Adipocyte (in vitro differentiated cells): Measurements from ENCODE around the gene GON7.
"Not testable (repeated sequence)": the region's sequence is repeated elsewhere in the genome, so short reads cannot be mapped to it uniquely, and the experiment has no call there.

Source experiments
- DNase-seq: peaks from one replicate; pipeline ENCODE4 v3.0.0-alpha.2; 2015; ENCODE audit warnings: low read depth
- H3K27me3 ChIP-seq: replicated peaks from 2 replicates; pipeline ENCODE4 v1.7.0; 2013; ENCODE audit warnings: mild to moderate bottlenecking, low read length, moderate library complexity; ENCODE audit not compliant: control insufficient read depth, insufficient read depth
- H3K36me3 ChIP-seq: 2 replicates; pipeline ENCODE4 v1.7.0; 2013; ENCODE audit warnings: low read length, mild to moderate bottlenecking, moderate library complexity; ENCODE audit not compliant: control insufficient read depth, insufficient read depth, severe bottlenecking
- H3K4me1 ChIP-seq: 2 replicates; pipeline ENCODE4 v1.7.0; 2013; ENCODE audit warnings: mild to moderate bottlenecking, low read length, moderate library complexity; ENCODE audit not compliant: control insufficient read depth, insufficient read depth
- H3K4me3 ChIP-seq: 2 replicates; pipeline ENCODE4 v1.7.0; 2013; ENCODE audit warnings: mild to moderate bottlenecking, low read length, moderate library complexity
- H3K9ac ChIP-seq: 2 replicates; pipeline ENCODE4 v1.7.0; 2013; ENCODE audit warnings: mild to moderate bottlenecking, low read length, moderate library complexity
- H3K9me3 ChIP-seq: 2 replicates; pipeline ENCODE4 v1.7.0; 2013; ENCODE audit warnings: mild to moderate bottlenecking, low read length, moderate library complexity; ENCODE audit not compliant: control insufficient read depth

Gene GON7, protein sequence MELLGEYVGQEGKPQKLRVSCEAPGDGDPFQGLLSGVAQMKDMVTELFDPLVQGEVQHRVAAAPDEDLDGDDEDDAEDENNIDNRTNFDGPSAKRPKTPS

GRCh38 chr14:93206793-93207467 lies at the start of gene GON7, which contains the start of gene UBR7:
TSS of gene GON7 (minus strand) at chr14:93207065. CDS start at chr14:93207037, 28 bp downstream.
TSS of gene UBR7 (plus strand) at chr14:93207256. CDS start at chr14:93207292, 36 bp downstream.
- Histone ChIP-seq H3K4me1 (peaks cover 15% of the 10 kb centered on the region), H3K36me3 (peaks cover 4% of the 10 kb centered on the region), H3K9me3 (no peaks in the 10 kb centered on the region), H3K4me3 (peak within 1 kb of the TSS; percentile 98), H3K27me3 (no peaks in the 10 kb centered on the region), H3K9ac (peak within 1 kb of the TSS; percentile 93)
- peak; percentile 99 for DNase-seq

GRCh38 chr14:93249128-93249831 lies 42.4 kb upstream of the GON7 start:
- Histone ChIP-seq H3K36me3 (peaks cover 71% of the 10 kb centered on the region), H3K4me3 (no peak overlapping the region), H3K4me1 (no peaks in the 10 kb centered on the region), H3K9ac (no peak overlapping the region), H3K9me3 (no peaks in the 10 kb centered on the region), H3K27me3 (no peaks in the 10 kb centered on the region)
- DNase-seq = no peak

- Histone ChIP-seq H3K9ac (no peak overlapping the region), H3K27me3 (no peaks in the 10 kb centered on the region), H3K36me3 (peaks cover 72% of the 10 kb centered on the region), H3K4me3 (no peak overlapping the region), H3K4me1 (no peaks in the 10 kb centered on the region), H3K9me3 (no peaks in the 10 kb centered on the region)
- no peak for DNase-seq
Measured at GRCh38 chr14:93246534-93246933, 39.7 kb upstream of the GON7 start.

DNA sequence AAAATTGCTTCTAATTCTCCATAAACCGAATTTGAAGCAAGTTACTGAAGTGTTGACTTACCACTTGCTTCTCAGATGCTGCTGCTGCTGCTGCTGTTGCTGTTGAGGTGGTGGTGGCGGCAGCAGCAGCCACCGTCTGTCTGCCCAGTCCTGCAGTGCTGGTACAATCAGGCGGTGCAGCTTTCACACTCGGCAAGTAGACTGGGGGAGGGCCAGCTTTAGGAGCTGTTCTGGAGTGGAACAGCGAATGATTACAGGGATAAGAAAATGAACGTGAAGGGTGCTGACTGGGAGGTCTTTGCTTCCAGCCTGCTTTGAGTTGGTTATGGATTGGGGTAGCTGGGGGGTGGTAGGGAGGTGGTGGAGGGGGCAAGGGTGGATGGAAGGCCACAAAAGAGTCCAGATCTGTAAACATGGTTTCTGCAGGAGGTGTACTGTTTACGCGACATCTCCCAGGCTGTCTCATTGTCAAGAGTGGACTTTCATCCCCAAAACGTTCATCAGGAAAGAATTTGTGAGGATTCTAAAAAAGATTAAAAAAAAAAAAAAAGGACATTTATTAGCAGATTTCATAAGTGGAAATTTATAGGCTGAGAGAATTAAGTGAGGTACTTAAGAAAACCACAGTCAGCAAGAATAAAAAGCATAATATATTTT lies 39.0 kb upstream of the GON7 start:
- H3K4me1 ChIP-seq = no peaks in the 10 kb centered on the region
- no peak for DNase-seq
- no peaks in the 10 kb centered on the region for H3K27me3 ChIP-seq
- H3K9me3 ChIP-seq = no peaks in the 10 kb centered on the region
- no peak overlapping the region for H3K9ac ChIP-seq
- H3K36me3 ChIP-seq = peaks cover 70% of the 10 kb centered on the region
- H3K4me3 ChIP-seq = no peak overlapping the region

- no peak overlapping the region for H3K9ac ChIP-seq
- H3K4me1 ChIP-seq = no peaks in the 10 kb centered on the region
- H3K36me3 ChIP-seq = peaks cover 58% of the 10 kb centered on the region
- DNase-seq = no peak
- H3K4me3 ChIP-seq = no peak overlapping the region
- H3K9me3 ChIP-seq = no peaks in the 10 kb centered on the region
- no peaks in the 10 kb centered on the region for H3K27me3 ChIP-seq
Measured at GRCh38 chr14:93240678-93241000, 33.8 kb upstream of the GON7 start.

DNA sequence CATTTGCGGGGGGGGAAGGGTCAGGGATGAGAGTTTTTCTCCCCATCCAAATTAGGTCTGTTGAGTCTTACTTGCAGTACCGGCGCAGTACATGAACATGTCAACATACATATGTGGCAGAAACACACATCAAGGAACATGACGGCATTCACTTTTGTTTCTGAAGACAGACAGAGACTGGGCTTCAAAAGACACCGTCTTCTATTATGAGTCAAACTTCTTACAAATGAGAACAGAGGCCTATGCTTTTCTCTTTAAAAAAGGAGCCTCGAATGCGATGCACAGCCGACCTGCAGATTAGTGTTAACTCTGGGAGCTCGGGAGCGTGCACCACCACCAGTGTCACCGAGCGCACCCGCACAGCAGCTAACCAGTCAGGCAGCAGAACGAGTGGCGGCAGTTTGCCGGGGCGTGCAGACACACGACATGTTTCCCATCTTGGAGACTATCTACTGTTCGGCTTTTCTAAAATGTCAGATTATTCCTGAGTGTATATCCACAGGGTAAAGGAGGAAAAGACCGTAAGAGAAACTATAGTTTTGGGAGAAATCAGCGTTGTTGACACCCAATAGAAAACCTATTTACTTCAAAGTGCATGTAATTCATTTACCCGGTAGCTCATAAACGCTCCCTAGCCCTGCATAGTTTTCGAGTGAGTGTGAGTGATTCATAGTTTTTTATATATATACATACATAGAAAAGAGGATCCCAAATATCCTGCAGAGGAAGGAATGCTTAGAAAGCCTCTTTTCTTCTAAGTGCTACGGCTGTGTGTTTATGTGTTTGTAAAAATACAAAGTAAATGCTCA lies 33.2 kb upstream of the GON7 start:
- H3K4me3 ChIP-seq = no peak overlapping the region
- H3K9me3 ChIP-seq = no peaks in the 10 kb centered on the region
- DNase-seq = peak; percentile 70
- no peaks in the 10 kb centered on the region for H3K4me1 ChIP-seq
- H3K9ac ChIP-seq = no peak overlapping the region
- H3K27me3 ChIP-seq = no peaks in the 10 kb centered on the region
- H3K36me3 ChIP-seq = peaks cover 52% of the 10 kb centered on the region

GRCh38 chr14:93234798-93235197 lies 27.9 kb upstream of the GON7 start:
- peak; percentile 14 for DNase-seq
- no peaks in the 10 kb centered on the region for H3K27me3 ChIP-seq
- H3K36me3 ChIP-seq = peaks cover 10% of the 10 kb centered on the region
- peaks cover 3% of the 10 kb centered on the region for H3K4me1 ChIP-seq
- H3K9ac ChIP-seq = no peak overlapping the region
- no peak overlapping the region for H3K4me3 ChIP-seq
- no peaks in the 10 kb centered on the region for H3K9me3 ChIP-seq

- not testable (repeated sequence) for H3K4me1 ChIP-seq, DNase-seq
Measured at GRCh38 chr14:93233078-93233477, 26.2 kb upstream of the GON7 start.

DNA sequence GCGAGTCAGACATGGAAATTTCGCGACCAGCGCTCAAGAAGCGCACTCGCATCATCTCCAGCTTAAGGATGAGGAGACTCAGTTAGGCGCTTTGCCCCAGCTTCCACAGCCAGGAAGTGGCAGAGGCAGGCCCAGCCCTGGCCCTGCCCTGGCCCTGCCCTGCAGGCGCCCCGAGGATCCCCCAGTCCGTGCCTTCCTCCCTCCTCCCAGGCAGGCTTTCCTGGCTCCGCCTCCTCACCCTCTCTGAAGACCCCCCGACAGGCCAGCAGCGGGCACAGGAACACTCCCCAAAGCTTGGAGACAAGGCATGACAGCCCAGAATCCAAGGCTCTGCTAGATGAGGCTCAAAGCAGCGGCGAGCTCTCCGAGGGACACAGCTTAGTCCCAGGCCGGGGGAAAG lies 25.3 kb upstream of the GON7 start:
- Histone ChIP-seq H3K27me3 (no peaks in the 10 kb centered on the region), H3K9me3 (no peaks in the 10 kb centered on the region), H3K36me3 (peaks cover 18% of the 10 kb centered on the region), H3K9ac (peak overlapping the region; percentile 67), H3K4me3 (peak overlapping the region; percentile 84), H3K4me1 (peaks cover 3% of the 10 kb centered on the region)
- DNase-seq = no peak

More at GRCh38 chr14:93233078-93233477, 26.2 kb upstream of the GON7 start:
- peaks cover 11% of the 10 kb centered on the region for H3K36me3 ChIP-seq
- H3K4me3 ChIP-seq, H3K9me3 ChIP-seq, H3K9ac ChIP-seq, H3K27me3 ChIP-seq: not testable (repeated sequence)

GRCh38 chr14:93231129-93231979 lies 24.5 kb upstream of the GON7 start:
- peaks cover 3% of the 10 kb centered on the region for H3K4me1 ChIP-seq
- peak overlapping the region; percentile 84 for H3K4me3 ChIP-seq
- peak overlapping the region; percentile 67 for H3K9ac ChIP-seq
- no peaks in the 10 kb centered on the region for H3K9me3 ChIP-seq
- H3K36me3 ChIP-seq = peaks cover 22% of the 10 kb centered on the region
- no peaks in the 10 kb centered on the region for H3K27me3 ChIP-seq
- DNase-seq = peak; percentile 43
